NCI-H1694 treated with DMSO at 0.1 percent for 48 hours (cell line): ENCODE results near the gene EXOC4.

ENCODE experiments used
- DNase-seq: peaks from one replicate; lab custom pipeline; 2025; lab: John Stamatoyannopoulos, UW

Gene EXOC4

GRCh38 chr7:133364959-133365690 is 112.2 kb downstream of the EXOC4 start:
- DNase-seq, result no peak

DNA sequence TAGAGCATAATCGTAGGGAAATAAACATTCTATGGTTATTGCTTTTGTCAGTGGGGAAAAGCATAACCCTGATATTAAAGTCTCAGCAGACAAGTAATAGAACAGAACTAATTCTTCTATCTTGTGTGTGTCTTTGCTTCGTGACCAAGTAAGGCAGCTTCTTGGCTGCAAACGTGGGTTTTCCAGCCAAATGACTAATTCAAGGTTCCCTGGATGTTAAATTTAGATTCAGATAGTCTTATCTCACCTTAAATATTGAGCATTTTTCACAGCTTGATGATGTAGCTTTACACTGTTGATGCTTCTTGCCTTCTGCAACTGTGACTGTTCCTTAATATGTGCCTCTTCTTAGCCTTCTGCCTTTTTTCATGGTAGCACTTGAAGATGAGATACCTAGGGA is 113.0 kb downstream of the EXOC4 start:
- no peak for DNase-seq

- no peak for DNase-seq
Observed at GRCh38 chr7:133367561-133367960, 114.7 kb downstream of the EXOC4 start.

GRCh38 chr7:133369130-133369529 is 116.3 kb downstream of the EXOC4 start:
- DNase-seq, result no peak

DNA sequence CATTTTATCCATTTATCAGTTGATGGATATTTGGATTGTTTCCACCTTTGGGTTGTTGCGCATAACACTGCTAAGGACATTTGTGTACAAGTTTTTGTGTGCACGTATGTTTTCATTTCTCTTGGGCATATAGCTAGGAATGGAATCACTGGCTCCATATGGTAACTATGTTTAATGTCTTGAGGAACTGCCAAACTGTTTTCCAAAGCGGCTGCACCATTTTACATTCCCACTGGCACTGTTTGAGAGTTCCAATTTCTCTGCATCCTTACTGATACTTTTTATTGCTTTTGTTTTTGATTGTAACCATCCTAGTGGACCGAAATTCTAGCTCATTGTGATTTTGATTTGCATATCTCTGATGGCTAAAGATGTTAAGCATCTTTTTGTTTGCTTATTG is 118.7 kb downstream of the EXOC4 start:
- DNase-seq, result no peak

DNA sequence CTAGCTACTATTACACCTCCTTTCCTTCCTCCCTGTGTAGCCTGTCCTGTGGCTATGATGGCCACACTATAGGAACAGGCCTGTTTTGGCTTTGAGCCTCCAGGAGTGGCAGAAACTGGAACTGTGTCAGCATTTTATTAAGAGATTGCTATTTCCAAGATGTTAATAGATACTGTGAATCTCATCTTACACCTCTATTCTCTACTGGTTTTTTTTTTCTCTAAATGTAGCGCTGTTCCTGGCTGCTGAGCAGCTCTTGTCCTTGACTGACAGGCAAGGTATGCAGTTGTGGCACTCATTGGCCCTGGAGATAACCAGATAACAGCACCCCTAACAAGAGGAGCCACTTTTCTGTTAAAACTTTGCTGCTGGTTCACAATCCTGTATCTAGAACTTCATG is 119.5 kb downstream of the EXOC4 start:
- DNase-seq, result no peak

DNA sequence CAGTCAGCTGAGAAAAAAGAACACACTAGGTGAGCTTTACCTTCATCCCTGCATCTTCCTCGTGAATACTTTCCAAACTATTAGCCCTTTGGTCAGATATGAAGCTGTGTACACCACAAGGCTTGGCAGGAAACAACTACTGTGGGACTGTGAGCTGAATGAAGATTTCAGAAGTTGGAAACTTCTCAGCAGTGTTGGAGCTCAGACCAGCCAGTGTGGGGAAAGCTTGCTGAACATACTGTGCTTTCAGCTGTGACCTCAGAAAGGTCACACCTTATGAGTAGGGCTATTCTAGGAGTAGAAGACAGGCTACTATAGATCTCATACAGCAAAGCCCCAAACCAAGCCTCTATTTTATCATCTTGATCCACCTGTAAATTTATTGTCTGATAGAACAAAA is 123.6 kb downstream of the EXOC4 start:
- no peak for DNase-seq

- no peak for DNase-seq
Observed at GRCh38 chr7:133381965-133382364, 129.1 kb downstream of the EXOC4 start.

DNA sequence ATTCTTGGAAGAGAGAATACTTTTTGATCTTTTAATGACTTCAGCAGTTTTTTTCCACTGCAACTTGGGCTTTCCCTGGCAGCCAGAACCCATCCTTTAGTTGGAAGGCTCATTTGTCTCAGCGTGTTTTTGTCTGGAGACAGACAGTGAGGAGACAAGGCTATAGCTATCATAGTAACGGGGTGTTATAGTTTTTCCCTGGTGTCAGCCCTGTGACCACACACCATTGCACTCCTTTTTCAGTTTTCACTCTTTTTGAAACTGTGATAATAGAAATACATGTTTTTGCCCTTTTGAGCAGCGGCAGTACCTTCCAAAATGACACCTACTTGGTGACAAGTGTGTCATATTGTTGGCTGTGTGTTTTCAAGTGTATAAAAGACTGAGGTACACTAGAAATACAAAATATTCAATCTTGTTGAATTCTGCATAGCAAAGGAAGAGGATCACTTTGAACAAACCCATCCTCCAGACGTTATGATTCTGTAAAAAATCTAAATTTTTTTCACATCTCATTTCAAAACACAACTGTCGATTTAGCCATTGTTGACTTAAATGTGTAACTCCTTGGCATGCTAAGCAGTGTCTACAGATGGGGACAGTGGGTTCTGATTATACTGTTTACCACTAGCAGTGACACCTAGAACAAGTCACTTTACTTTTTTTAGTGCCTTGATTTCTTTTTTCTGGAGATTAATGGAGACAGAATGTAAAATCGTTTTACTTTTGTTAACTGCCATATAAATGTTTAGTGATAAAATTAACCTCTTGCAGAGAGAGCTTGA is 130.1 kb downstream of the EXOC4 start:
- DNase-seq, result no peak

- no peak for DNase-seq
Observed at GRCh38 chr7:133386205-133386604, 133.3 kb downstream of the EXOC4 start.

GRCh38 chr7:133389727-133390126 is 136.8 kb downstream of the EXOC4 start:
- DNase-seq, result no peak

GRCh38 chr7:133391206-133391605 is 138.3 kb downstream of the EXOC4 start:
- no peak for DNase-seq

GRCh38 chr7:133394369-133394768 is 141.5 kb downstream of the EXOC4 start:
- DNase-seq, result no peak

DNA sequence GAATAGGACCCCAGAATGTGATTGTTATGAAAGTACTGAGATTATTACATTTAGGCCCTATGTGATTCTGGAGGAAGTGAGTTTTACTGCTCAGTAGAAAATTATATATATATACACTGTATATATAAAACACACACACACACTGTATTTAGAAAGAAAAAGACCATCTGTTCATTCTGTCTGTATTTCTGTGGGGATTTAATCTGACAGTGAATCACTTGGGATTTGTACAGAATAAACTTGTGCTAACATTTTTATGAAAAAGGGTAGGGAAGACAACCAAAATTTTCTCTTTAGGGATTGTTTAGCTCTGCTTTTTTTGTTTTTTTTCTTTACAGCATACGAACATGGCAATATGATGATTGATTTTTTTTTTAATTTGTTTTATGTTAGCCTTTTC is 142.7 kb downstream of the EXOC4 start:
- peak; percentile 18 for DNase-seq

GRCh38 chr7:133398506-133398905 is 145.6 kb downstream of the EXOC4 start:
- DNase-seq, result no peak

- DNase-seq, result no peak
Observed at GRCh38 chr7:133401225-133401624, 148.3 kb downstream of the EXOC4 start.

- no peak for DNase-seq
Observed at GRCh38 chr7:133408212-133408611, 155.3 kb downstream of the EXOC4 start.

DNA sequence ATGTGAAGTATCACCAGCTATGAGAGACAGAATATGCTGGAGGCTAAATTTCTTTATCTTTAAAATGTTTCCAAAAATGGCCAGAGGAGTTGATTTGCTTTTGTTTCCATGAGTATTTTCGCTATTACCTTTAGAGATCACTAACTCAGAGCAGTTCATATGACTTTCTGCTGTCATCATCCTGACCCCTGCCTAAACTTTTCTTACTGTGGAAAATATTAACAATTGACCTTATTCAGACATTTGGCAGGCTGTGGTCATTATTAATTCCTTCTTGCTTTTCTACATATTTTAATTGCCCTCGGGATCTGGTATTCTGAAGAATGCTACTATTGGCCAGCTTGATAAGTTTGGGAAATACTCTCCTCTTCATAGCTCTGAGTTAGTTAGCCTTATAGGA is 156.5 kb downstream of the EXOC4 start:
- DNase-seq, result no peak

DNA sequence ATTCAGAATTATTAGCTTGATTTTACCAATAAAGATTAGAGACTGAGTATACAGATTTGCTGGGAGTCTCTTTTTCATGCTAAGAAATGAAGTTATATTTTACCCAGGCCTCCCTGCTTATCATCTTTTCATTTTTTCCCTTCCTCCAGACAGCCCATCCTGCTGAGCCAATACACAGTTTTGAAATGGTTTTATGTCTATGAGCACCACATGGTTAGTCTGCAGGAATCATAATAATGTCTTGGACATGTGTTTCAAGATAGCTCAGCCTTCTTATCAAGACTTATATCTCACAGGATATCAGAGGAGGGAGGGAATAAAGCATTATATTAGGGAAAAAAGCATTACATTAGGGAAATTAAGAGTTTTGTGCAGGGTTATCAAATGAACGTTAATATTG is 157.1 kb downstream of the EXOC4 start:
- DNase-seq, result no peak

DNA sequence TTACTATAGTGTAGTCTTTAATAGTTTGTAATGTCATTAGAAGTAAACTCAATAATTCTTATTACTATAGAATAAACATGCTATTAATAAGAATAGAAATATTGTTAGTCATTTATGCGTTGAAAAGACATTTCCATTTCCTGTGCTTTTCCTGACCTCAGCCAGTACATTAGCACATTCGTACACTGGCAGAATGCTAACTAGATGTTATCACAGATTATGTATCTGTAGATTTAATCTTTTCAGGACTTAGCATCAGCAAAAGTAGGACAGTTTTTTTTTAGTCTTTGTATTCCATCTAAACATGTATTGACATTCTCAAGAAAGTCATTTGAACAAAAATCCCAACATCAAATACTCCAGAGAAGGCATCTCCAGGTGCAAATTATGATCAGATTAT is 158.5 kb downstream of the EXOC4 start:
- DNase-seq, result no peak

- DNase-seq, result no peak
Observed at GRCh38 chr7:133412942-133413341, 160.1 kb downstream of the EXOC4 start.

GRCh38 chr7:133419041-133419440 is 166.2 kb downstream of the EXOC4 start:
- no peak for DNase-seq

GRCh38 chr7:133423618-133424017 is 170.7 kb downstream of the EXOC4 start:
- no peak for DNase-seq

GRCh38 chr7:133428326-133428725 is 175.4 kb downstream of the EXOC4 start:
- no peak for DNase-seq
